ENCODE data around the gene ELF5. TPM values are rescaled to one million over a fixed set of nuclear protein-coding genes. Genes with fewer than 3 reads are reported as not detected.

Gene ELF5
- total and polyA plus RNA-seq, 2 donors (not counting 3 experiments of a cell fraction or from before 2014, with no cell fraction given): not detected

GRCh38 chr11:34464591-34465051 lies 49.0 kb downstream of the ELF5 start:
- ChIA-PET CTCF (interaction anchor here (0.6 to 1.0 kb wide), 2 partner anchors 16 to 26 kb away, joined by 3 read pairs; partner anchors contain the start of gene CAT), POLR2A (no interaction called here)

More at GRCh38 chr11:34464591-34465051, 49.0 kb downstream of the ELF5 start:
- Histone ChIP-seq H3K4me3 (replicated peaks in 1 of 3; ENCODE audit: insufficient read depth in 1 of 3, low read depth in 1 of 3, low read length in 3 of 3) (no peak overlapping the region), H3K9me3 (replicated peaks; ENCODE audit: control insufficient read depth, insufficient read depth, low read length) (no peaks in the 10 kb centered on the region), H4K20me1 (replicated peaks; ENCODE audit: control insufficient read depth, extremely low read depth, insufficient read depth, low read length) (no peaks in the 10 kb centered on the region), H3K79me2 (ENCODE audit: control insufficient read depth, insufficient read depth, low read length) (no peaks in the 10 kb centered on the region), H3K4me2 (ENCODE audit: insufficient read depth, low read length) (no peak overlapping the region), H3K27ac (ENCODE audit: insufficient read depth, low read depth, low read length) (no peak overlapping the region), H3K9ac (replicated peaks; ENCODE audit: extremely low read depth, insufficient read depth, low read length) (no peak overlapping the region), H3K27me3 (ENCODE audit: control insufficient read depth in 2 of 2, insufficient read depth in 2 of 2, low read length in 2 of 2) (no peaks in the 10 kb centered on the region), H3K9me1 (replicated peaks; ENCODE audit: control insufficient read depth, extremely low read depth, insufficient read depth, low read length) (no peaks in the 10 kb centered on the region), H3K4me1 (ENCODE audit: control insufficient read depth, extremely low read depth, insufficient read depth, low read length) (no peaks in the 10 kb centered on the region), H3K36me3 (ENCODE audit: control insufficient read depth in 2 of 2, extremely low read depth in 1 of 2, insufficient read depth in 2 of 2, low read length in 2 of 2) (peaks cover 2 to 28% of the 10 kb centered on the region in 2 experiments), H2AFZ (ENCODE audit: low read depth, low read length) (no peak overlapping the region)
- dilution Hi-C loops (cut with MboI; ENCODE audit: extremely low pct_ligation_motif_present, low sequenced_read_pairs): no loop called here
- no peak for DNase-seq (ENCODE audit: low read depth, low spot score)
- TF ChIP-seq EZH2 (IDR thresholded peaks at IDR 0.05; ENCODE audit: borderline replicate concordance, low read depth, low read length, severe bottlenecking): no peak
- no peak for TF ChIP-seq JUN (IDR thresholded peaks at IDR 0.05; ENCODE audit: borderline replicate concordance, insufficient read depth, insufficient read length, low read depth)
- TF ChIP-seq GATA2 (IDR thresholded peaks at IDR 0.05; ENCODE audit: insufficient read depth, insufficient read length, low read depth, low read length): no peak
- no peak for TF ChIP-seq POLR2AphosphoS5 (IDR thresholded peaks at IDR 0.05; ENCODE audit: insufficient read depth, low read depth, low read length)
- no peak for TF ChIP-seq POLR2A (IDR thresholded peaks at IDR 0.05; ENCODE audit: low read depth, low read length)
- TF ChIP-seq CTCF (IDR thresholded peaks at IDR 0.05; ENCODE audit: extremely low read depth in 1 of 2, insufficient read depth in 1 of 2, low read depth in 1 of 2, low read length in 2 of 2): no peak
- no peak for TF ChIP-seq MYC (IDR thresholded peaks at IDR 0.05; ENCODE audit: low read depth, low read length)
- TF ChIP-seq FOS (IDR thresholded peaks at IDR 0.05; ENCODE audit: borderline replicate concordance, insufficient read depth, low read length): no peak
- TF ChIP-seq MAX (IDR thresholded peaks at IDR 0.05; ENCODE audit: insufficient read depth, insufficient read length): no peak
- intact Hi-C loops (cut with micrococcal nuclease): no loop called here
- FAIRE-seq: no peak
- no TSS peak for BruUV-seq (replicated peaks)

Measured in endothelial cell of umbilical vein (primary cell).